GM19467 (cell line): ENCODE measurements around the gene TBCE.
"Not testable (repeated sequence)": the region's sequence is repeated elsewhere in the genome, so short reads cannot be mapped to it uniquely, and the experiment has no call there.

Experiments
- ATAC-seq: cut with Tn5 transposase; IDR thresholded peaks from one replicate; pipeline ENCODE4 v1.9.1; 2021; ENCODE audit warnings: mild to moderate bottlenecking, moderate library complexity; ENCODE audit not compliant: unreplicated experiment

TBCE gene

GRCh38 chr1:235450433-235450832, 83.2 kb downstream of the TBCE start:
- ATAC-seq, result no peak

DNA sequence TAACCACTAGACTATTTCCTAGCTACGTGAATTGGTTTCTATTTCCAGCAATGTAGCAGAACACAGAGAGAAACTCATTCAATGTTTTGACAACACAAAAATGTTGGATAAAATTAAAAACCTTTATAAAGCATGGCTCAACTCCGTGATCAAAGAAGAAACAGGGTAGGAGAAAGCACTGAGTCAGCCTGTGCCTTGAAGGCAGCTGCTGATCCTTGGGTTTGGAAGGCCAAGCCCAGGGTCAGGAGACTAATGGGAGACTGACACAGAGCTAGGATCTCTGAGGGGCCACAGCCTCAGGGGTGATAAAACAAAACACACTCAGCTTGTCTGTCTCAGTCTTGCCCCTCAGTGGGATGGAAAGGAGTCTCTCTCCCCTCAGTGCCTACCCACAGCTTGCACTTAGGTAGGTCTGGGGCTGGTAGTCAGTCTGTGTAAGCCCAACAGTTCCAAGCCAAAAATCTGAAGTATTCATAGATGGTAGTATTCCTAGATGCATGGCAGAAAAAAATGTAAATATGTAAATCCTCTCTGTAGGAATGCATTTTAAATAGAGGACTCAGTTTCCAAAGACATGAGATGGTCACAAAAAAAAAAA, 83.8 kb downstream of the TBCE start:
- ATAC-seq, result no peak

DNA sequence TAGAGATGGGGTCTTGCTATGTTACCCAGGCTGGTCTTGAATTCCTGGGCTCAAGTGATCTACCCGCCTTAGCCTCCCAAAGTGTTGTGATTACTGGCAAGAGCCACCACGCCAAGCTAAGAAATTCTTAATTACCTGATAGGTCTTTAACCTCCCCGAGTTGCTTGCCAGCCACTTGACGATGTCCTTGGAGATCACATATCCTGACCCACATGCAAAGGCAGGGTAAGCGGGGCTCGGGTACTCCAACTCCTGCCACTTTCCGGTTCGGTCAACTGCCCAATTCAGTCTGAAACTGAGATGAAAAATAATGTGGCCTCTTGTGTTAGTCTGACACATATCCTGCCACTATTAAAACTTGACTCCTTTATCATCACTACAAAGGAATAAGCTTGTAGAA, 86.8 kb downstream of the TBCE start:
- no peak for ATAC-seq

DNA sequence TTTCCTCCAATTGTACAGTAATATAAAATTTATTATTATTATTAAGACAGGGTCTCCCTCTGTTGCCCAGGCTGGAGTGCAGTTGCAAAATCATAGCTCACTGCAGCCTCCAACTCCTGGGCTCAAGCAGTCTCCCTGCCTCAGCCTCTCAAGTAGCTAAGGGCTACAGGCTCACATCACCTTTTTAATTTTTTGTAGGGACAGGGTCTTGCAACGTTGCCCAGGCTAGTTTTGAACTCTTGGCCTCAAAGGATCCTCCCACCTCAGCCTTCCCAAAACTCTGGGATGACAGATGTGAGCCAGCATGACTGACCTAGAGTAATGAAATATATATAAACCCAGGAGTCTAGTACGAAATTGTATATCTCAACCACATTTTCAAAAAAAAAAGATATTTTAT, 87.9 kb downstream of the TBCE start:
- no peak for ATAC-seq

DNA sequence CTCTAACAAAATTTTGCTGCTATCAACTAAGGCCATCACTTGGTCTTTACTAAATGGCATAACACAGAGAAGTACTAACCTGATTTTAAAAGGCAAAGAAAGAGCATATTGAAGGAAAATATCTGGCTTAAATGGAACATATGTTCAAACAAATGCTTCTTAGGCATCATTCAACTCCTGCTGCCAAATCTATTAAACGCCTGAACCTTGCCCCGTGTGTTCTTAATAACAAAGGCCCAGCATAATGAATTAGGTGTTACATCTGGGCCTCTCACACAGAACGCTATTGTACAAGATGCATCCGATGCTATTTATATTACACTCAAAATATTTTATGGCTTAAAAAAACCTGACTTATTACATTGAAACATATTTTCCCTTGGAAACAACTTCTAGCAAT, 88.6 kb downstream of the TBCE start:
- ATAC-seq, result no peak

- ATAC-seq, result not testable (repeated sequence)
Observed at GRCh38 chr1:235457856-235458255, 90.6 kb downstream of the TBCE start.

DNA sequence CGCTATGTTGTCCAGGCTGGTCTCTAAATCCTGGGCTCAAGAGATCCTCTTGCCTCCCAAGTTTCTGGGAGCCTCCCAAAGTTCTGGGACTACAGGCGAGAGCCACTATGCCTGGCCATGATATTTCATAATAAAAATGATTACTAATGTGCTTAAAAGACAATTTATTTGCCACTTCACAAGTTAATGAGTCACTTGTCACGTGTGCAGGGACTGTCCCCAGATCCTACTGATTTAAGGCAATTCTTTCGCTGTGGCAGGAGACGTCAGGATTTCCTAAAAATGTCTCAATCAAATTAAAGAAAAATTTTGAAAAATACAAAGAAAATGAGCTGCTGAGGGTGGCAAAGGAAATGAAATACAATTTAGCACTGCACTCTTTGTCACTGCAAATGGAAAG, 93.5 kb downstream of the TBCE start:
- ATAC-seq, result no peak

GRCh38 chr1:235461954-235462353, 94.7 kb downstream of the TBCE start:
- ATAC-seq, result no peak

DNA sequence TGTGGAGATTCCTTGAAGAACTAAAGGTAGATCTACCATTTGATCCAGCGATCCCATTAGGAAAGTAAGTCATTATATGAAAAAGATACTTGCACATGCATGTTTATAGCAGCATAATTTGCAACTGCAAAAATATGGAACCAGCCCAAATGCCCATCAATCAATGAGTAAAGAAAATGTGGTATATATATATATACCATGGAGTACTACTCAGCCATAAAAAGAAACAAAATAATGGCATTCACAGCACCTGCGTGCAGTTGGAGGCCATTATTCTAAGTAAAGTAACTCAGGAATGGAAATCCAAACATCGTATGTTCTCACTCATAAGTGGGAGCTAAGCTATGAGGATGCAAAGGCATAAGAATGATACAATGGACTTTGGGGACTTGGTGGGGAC, 95.6 kb downstream of the TBCE start:
- ATAC-seq, result not testable (repeated sequence)

GRCh38 chr1:235465066-235465465, 97.8 kb downstream of the TBCE start:
- no peak for ATAC-seq

- ATAC-seq, result no peak
Observed at GRCh38 chr1:235468004-235468403, 100.8 kb downstream of the TBCE start.

DNA sequence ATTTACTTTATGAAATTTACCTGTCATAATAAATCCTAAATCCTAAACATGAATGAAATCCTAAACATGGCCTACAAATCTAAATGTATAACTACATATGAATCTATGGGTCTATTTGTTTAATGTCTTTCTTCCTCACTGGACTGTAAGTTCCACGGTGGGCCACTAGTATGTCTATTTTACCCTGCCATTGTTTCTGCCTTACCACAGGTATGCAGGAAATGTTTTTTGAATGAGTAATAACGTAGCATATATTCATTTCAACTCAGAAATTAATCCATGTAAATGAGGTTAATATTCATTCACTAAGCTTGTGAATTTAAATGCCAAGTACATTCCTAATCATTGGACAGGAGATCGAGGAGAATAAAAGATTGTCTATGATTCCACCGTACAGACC, 101.7 kb downstream of the TBCE start:
- no peak for ATAC-seq

GRCh38 chr1:235469897-235470296, 102.7 kb downstream of the TBCE start:
- ATAC-seq, result not testable (repeated sequence)

DNA sequence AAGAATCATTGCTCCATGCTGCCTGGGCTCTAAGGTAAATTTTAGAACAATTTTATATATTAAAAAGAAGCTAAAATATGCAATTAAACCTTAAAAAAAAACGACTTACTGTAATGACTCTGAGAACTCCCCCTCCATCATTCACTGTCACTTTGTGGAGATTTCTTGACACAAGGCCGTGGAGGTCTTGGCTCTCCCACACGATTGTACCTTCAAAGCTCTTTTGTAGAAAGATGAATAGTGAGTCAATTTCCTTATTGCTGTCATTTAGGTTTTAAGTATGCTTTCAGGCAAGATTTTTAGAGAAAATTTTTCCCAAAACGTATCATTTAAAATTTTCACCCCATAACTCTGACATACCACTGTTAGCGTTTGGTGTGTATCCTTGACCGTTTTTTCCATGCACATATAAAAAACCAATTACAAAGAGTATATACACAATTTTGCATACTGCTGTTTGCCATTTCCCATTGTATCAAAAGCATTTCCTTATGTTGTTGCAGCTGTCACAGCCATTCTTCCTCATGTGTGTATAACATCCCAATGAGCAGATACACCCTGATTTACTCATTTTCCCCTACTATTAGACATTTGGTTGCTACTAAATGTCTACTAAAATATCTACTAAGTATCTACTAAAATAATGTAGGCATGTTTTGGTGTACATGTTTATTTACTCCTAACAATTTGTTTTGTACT, 103.7 kb downstream of the TBCE start:
- ATAC-seq, result no peak

DNA sequence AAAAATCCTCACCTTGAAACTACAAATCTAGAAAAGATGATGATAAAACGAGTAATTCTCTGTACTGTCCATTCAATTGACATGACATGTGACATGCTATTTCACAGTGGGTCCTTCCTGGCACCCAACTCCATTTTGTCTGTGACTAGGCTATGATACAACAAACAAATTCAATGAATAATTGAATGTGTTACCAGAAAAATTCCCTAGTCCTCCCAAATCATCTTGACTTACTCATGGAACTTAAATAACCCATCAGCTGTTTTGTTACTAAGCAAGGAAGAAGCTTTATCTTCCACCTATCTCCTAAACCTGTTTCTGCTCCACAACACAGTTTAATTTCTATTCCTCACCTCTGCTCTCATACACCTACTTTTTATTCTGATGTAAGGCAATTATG, 106.6 kb downstream of the TBCE start:
- ATAC-seq, result no peak

DNA sequence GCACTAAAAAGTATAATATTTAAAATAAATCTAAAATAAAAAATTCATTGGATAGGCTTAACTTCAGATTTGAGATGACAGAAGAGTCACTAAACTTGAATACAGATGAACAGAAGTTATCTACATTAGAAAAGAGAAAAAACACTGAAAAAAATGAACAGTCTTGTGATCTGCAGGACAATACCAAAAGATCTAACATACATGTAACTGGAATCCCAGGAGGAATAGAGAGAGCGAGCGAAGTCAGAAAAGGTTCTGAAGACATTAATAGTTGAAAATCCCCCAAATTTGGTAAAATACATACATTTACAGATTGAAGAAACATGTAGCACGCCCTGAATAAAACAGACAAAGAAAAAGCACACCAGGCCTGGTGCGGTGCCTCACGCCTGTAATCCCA, 115.9 kb downstream of the TBCE start:
- no peak for ATAC-seq

- no peak for ATAC-seq
Observed at GRCh38 chr1:235485558-235485957, 118.3 kb downstream of the TBCE start.

DNA sequence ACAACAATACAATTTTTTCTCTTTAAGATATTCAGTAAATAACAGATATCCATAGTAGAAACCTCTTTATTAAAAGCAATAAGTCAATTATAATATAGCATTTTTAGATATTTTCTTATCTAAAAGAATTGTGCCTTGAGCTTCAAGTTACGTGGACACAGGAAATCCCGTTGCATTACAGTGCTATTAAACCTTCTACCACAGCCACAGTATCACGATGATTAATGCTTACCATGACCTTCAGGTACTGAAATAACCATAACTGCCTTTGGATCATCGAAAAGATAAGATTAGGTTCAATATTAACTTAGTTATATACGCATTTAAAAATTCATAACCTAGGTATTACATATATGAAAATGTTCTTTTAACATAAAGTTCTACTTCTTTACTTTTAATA, 119.1 kb downstream of the TBCE start:
- no peak for ATAC-seq

GRCh38 chr1:235491644-235492043, 124.4 kb downstream of the TBCE start:
- no peak for ATAC-seq

GRCh38 chr1:235494531-235494930, 127.3 kb downstream of the TBCE start:
- ATAC-seq, result no peak

DNA sequence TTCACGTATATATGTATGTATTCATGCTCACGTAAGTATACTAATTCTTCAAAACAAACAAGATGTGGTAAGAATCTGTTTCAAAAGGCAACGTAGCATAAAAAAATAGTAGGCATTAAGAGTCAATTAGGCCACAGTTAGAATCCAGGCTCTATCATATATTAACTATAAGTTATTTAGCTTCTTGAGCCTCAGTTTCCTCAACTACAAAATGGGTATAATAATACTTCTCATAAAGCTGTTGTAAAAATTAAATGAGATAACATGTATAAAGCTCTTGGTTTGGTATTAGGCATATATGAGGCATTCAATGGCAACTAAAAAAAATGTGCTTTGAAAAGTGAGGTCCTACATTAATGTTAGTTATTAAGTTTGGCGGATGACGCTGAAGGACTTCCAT, 127.8 kb downstream of the TBCE start:
- ATAC-seq, result no peak

GRCh38 chr1:235495551-235495950, 128.3 kb downstream of the TBCE start:
- ATAC-seq, result no peak

DNA sequence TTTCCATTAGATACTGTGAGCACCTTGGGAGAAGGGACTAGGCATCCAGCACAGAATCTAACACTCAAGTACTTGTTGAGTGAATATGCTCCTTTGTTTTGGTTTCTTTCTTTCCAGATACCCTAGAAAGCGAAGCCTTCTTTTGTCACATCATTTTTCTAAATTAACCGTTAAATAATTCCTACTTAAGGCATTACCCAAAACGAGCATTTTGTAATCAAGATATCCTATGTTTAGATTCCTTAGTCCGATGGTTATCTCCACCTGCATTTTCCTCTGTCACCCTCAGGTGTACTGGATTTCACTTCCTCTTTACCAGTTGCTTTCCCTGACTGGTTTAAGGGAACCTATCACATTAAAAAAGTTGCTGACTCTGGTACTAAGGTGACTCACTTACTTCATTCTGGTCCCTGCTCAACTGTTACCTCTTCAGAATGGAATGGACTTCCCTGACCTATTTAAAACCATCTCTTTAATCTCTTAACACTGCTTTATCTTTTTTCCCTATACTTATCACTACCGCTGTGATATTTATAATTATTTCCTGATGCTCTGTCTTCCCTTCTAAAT, 133.8 kb downstream of the TBCE start:
- no peak for ATAC-seq
